HepG2 (cell line): ENCODE measurements around the gene TOR4A.

Experiments used
- ATF7-NPFF ChIP-seq: sonication (generic); formaldehyde crosslinking; IDR thresholded peaks from 2 replicates; pipeline ENCODE4 v1.8.1; 2023; ENCODE audit warnings: mild to moderate bottlenecking, low read depth, missing genetic modification reagents, moderate library complexity
- EP300 ChIP-seq, 3 experiments: sonication (generic) in 1 of 3; formaldehyde crosslinking in 1 of 3; IDR thresholded peaks; 2 replicates each; pipeline versions ENCODE4 v1.5.1 to v1.6.1; 2011 to 2020; ENCODE audit warnings: low read depth in 2 of 3, low read length in 2 of 3, borderline replicate concordance in 1 of 3, improper control_type of control experiment in 1 of 3, mild to moderate bottlenecking in 1 of 3, missing genetic modification reagents in 1 of 3, moderate library complexity in 1 of 3
- NR2C2 ChIP-seq: sonication (generic); formaldehyde crosslinking; IDR thresholded peaks from 2 replicates; pipeline ENCODE4 v1.4.0; 2020; ENCODE audit warnings: missing genetic modification reagents, mild to moderate bottlenecking, moderate library complexity, borderline replicate concordance
- POLR2A ChIP-seq, 2 experiments: IDR thresholded peaks; 2 replicates each; pipeline ENCODE4 v1.6.1; 2011; ENCODE audit warnings: low read depth in 2 of 2, low read length in 2 of 2, mild to moderate bottlenecking in 1 of 2, moderate library complexity in 1 of 2; ENCODE audit not compliant: insufficient read depth in 1 of 2
- RAD21 ChIP-seq: fragments of 450-650 bp; formaldehyde crosslinking; IDR thresholded peaks from 2 replicates; pipeline ENCODE4 v1.5.0; 2020; ENCODE audit warnings: mild to moderate bottlenecking
- SP1 ChIP-seq, 2 experiments: fragments of 450-650 bp in 1 of 2; sonication (generic) in 1 of 2; formaldehyde crosslinking in 1 of 2; IDR thresholded peaks; 2 replicates each; pipeline versions ENCODE4 v1.4.0 to v1.6.1; 2016 to 2020; ENCODE audit warnings: missing genetic modification reagents in 1 of 2
- TSC22D2 ChIP-seq: sonication (generic); formaldehyde crosslinking; IDR thresholded peaks from 2 replicates; pipeline ENCODE4 v1.5.1; 2020; ENCODE audit warnings: missing genetic modification reagents, mild to moderate bottlenecking, borderline replicate concordance
- TF ChIP-seq, protein P1 (sequence below): IDR thresholded peaks from 2 replicates; pipeline ENCODE4 v1.6.1; 2016; ENCODE audit warnings: missing compliant biosample characterization, missing genetic modification reagents, borderline replicate concordance
- TF ChIP-seq, protein P2 (sequence below): sonication (generic); formaldehyde crosslinking; IDR thresholded peaks from 2 replicates; pipeline ENCODE4 v1.5.0; 2020; ENCODE audit warnings: missing genetic modification reagents, mild to moderate bottlenecking, borderline replicate concordance
- TF ChIP-seq, protein P3 (sequence below): sonication (generic); formaldehyde crosslinking; IDR thresholded peaks from 2 replicates; pipeline ENCODE4 v1.5.0; 2020; ENCODE audit warnings: mild to moderate bottlenecking, missing genetic modification reagents, moderate library complexity
- TF ChIP-seq, protein P4 (sequence below): sonication (generic); formaldehyde crosslinking; conservative IDR thresholded peaks from 2 replicates; pipeline ENCODE4 v1.5.0; 2020; ENCODE audit warnings: missing genetic modification reagents

DNA sequence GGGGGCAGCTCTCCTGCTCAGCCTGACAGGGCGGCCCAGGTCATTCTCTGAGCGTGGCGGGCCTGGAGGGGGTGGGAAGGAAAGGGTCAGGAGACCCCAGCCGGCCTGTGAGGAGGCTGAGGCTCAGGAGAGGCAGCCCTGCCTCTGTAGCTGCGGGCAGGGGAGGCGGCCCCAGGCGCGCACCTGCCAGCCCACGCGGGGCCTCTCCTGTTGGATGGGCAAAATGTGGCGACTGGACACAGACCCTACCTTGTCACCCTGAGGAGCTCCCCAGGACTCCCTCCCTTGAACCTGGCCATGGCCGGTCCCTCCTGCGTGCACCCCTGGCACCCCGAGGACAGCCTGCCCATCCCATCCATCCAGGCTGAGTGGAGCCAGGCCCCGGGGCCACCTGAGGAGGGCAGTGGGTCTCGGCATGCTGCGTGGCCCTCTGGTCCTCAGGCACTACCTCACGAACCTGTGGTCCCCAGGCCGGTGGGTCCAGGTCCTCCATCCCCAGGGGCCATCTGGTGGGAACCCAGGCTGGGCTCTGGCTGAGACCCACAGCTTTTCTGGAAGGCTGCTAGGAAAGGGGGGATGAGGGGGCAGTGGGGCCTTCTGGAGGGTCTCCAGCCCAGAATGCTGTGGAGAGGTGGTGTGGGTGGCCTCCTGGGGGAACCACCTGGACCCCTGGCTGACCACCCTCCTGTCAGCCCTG is 39.6 kb downstream of the TOR4A start:
- TF ChIP-seq EP300 (IDR thresholded peaks at IDR 0.05; ENCODE audit: low read depth in 2 of 2, low read length in 2 of 2) (no peak), EP300 (CRISPR knock-in tag; IDR thresholded peaks at IDR 0.05; ENCODE audit: borderline replicate concordance) (no peak), NR2C2 (CRISPR knock-in tag) (no peak), TSC22D2 (CRISPR knock-in tag) (no peak), SP1 (IDR thresholded peaks at IDR 0.05) (no peak), SP1 (CRISPR knock-in tag; IDR thresholded peaks at IDR 0.05) (no peak), ATF7-NPFF (CRISPR knock-in tag) (no peak), RAD21 (CRISPR knock-in tag) (no peak), POLR2A (IDR thresholded peaks at IDR 0.05; ENCODE audit: insufficient read depth in 1 of 2, low read depth in 2 of 2, low read length in 2 of 2) (no peak)
- TF ChIP-seq, protein P1, sequence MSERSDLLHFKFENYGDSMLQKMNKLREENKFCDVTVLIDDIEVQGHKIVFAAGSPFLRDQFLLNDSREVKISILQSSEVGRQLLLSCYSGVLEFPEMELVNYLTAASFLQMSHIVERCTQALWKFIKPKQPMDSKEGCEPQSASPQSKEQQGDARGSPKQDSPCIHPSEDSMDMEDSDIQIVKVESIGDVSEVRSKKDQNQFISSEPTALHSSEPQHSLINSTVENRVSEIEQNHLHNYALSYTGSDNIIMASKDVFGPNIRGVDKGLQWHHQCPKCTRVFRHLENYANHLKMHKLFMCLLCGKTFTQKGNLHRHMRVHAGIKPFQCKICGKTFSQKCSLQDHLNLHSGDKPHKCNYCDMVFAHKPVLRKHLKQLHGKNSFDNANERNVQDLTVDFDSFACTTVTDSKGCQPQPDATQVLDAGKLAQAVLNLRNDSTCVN (CRISPR knock-in tag), result no peak
- TF ChIP-seq, protein P2, sequence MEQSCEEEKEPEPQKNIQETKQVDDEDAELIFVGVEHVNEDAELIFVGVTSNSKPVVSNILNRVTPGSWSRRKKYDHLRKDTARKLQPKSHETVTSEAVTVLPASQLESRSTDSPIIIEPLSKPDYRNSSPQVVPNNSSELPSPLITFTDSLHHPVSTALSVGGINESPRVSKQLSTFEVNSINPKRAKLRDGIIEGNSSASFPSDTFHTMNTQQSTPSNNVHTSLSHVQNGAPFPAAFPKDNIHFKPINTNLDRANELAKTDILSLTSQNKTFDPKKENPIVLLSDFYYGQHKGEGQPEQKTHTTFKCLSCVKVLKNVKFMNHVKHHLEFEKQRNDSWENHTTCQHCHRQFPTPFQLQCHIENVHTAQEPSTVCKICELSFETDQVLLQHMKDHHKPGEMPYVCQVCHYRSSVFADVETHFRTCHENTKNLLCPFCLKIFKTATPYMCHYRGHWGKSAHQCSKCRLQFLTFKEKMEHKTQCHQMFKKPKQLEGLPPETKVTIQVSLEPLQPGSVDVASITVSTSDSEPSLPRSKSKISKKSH (CRISPR knock-in tag), result no peak
- TF ChIP-seq, protein P3, sequence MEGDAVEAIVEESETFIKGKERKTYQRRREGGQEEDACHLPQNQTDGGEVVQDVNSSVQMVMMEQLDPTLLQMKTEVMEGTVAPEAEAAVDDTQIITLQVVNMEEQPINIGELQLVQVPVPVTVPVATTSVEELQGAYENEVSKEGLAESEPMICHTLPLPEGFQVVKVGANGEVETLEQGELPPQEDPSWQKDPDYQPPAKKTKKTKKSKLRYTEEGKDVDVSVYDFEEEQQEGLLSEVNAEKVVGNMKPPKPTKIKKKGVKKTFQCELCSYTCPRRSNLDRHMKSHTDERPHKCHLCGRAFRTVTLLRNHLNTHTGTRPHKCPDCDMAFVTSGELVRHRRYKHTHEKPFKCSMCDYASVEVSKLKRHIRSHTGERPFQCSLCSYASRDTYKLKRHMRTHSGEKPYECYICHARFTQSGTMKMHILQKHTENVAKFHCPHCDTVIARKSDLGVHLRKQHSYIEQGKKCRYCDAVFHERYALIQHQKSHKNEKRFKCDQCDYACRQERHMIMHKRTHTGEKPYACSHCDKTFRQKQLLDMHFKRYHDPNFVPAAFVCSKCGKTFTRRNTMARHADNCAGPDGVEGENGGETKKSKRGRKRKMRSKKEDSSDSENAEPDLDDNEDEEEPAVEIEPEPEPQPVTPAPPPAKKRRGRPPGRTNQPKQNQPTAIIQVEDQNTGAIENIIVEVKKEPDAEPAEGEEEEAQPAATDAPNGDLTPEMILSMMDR (CRISPR knock-in tag), result no peak
- TF ChIP-seq, protein P4, sequence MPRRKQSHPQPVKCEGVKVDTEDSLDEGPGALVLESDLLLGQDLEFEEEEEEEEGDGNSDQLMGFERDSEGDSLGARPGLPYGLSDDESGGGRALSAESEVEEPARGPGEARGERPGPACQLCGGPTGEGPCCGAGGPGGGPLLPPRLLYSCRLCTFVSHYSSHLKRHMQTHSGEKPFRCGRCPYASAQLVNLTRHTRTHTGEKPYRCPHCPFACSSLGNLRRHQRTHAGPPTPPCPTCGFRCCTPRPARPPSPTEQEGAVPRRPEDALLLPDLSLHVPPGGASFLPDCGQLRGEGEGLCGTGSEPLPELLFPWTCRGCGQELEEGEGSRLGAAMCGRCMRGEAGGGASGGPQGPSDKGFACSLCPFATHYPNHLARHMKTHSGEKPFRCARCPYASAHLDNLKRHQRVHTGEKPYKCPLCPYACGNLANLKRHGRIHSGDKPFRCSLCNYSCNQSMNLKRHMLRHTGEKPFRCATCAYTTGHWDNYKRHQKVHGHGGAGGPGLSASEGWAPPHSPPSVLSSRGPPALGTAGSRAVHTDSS (CRISPR knock-in tag), result no peak
